Measurements from ENCODE around the gene DHRS9. TPM values are rescaled to one million over a fixed set of nuclear protein-coding genes. Genes with fewer than 3 reads are reported as not detected.

Gene DHRS9
- polyA plus RNA-seq, 3 donors: 0.18 to 0.69 (median 0.58) TPM

Other genes starting within 250 kb of the DHRS9 start
- gene SPC25, start 179.1 kb upstream of the DHRS9 start, polyA plus RNA-seq (ENCODE audit: insufficient read length in 3 of 3): 10 to 100 TPM; 16.1 to 24.9 (median 23.3) TPM
- under 1 TPM in 1 of 3 donors, not detected in 2; 0.05 TPM for gene G6PC2, start 168.3 kb upstream of the DHRS9 start, polyA plus RNA-seq (ENCODE audit: insufficient read length in 3 of 3)
- gene ABCB11, start 38.2 kb upstream of the DHRS9 start, polyA plus RNA-seq (ENCODE audit: insufficient read length in 3 of 3): under 1 TPM in 2 of 3 donors, not detected in 1; 0.05 to 0.15 TPM